Fibroblast of lung (primary cell): Measurements from ENCODE around the gene COX7A2L. TPM values are rescaled to one million over a fixed set of nuclear protein-coding genes. Genes with fewer than 3 reads are reported as not detected.

Experiments used
- DNase-seq, 2 donors: peaks; one replicate each; pipeline versions ENCODE4 v3.0.0 to v3.0.0-alpha.2; 2010; ENCODE audit warnings: low read depth in 2 of 2
- H2AFZ ChIP-seq: 2 replicates; pipeline ENCODE4 v1.5.1; 2012; ENCODE audit warnings: low read length, control low read depth, inconsistent platforms
- H3K27ac ChIP-seq: 2 replicates; pipeline ENCODE4 v1.5.1; 2011; ENCODE audit warnings: low read length, control low read depth; ENCODE audit not compliant: insufficient read depth
- H3K27me3 ChIP-seq: 2 replicates; pipeline ENCODE4 v1.5.1; 2011; ENCODE audit warnings: mild to moderate bottlenecking, low read length; ENCODE audit not compliant: control insufficient read depth, insufficient read depth
- H3K36me3 ChIP-seq: 2 replicates; pipeline ENCODE4 v1.5.1; 2011; ENCODE audit warnings: low read length; ENCODE audit not compliant: control insufficient read depth, insufficient read depth
- H3K4me1 ChIP-seq: 2 replicates; pipeline ENCODE4 v1.5.1; 2011; ENCODE audit warnings: low read length; ENCODE audit not compliant: control insufficient read depth, insufficient read depth; ENCODE audit errors: extremely low read depth
- H3K4me2 ChIP-seq: 2 replicates; pipeline ENCODE4 v1.5.1; 2011; ENCODE audit warnings: low read length, control low read depth; ENCODE audit not compliant: insufficient read depth; ENCODE audit errors: extremely low read depth
- H3K4me3 ChIP-seq, 4 experiments: fragments of 200-600 bp in 1 of 4; sonication (generic) in 1 of 4; replicated peaks in 1 of 4; 2 replicates each; pipeline ENCODE4 v1.5.1; 2011 to 2016; ENCODE audit warnings: low read length in 4 of 4, low read depth in 3 of 4, mild to moderate bottlenecking in 3 of 4, control low read depth in 2 of 4, inconsistent platforms in 1 of 4, mixed read lengths in 1 of 4; ENCODE audit not compliant: insufficient read depth in 1 of 4; ENCODE audit errors: control extremely low read depth in 1 of 4
- H3K79me2 ChIP-seq: 2 replicates; pipeline ENCODE4 v1.5.1; 2012; ENCODE audit warnings: mild to moderate bottlenecking, low read length, inconsistent platforms; ENCODE audit not compliant: control insufficient read depth, insufficient read depth
- H3K9ac ChIP-seq: 2 replicates; pipeline ENCODE4 v1.5.1; 2011; ENCODE audit warnings: mild to moderate bottlenecking, low read length, control low read depth; ENCODE audit not compliant: insufficient read depth
- H3K9me3 ChIP-seq: 2 replicates; pipeline ENCODE4 v1.5.1; 2012; ENCODE audit warnings: low read depth, low read length; ENCODE audit not compliant: control insufficient read depth, insufficient read depth
- H4K20me1 ChIP-seq: 2 replicates; pipeline ENCODE4 v1.5.1; 2011; ENCODE audit warnings: low read length; ENCODE audit not compliant: control insufficient read depth, insufficient read depth; ENCODE audit errors: extremely low read depth
- EZH2 ChIP-seq: IDR thresholded peaks from 2 replicates; pipeline ENCODE4 v1.5.1; 2012; ENCODE audit warnings: low read length, control low read depth, mild to moderate bottlenecking; ENCODE audit errors: missing control alignments
- polyA plus RNA-seq, 2 donors: library from polyadenylated mRNA; depleted of rRNA in 1 of 2; stranded (reverse) in 1 of 2; unstranded in 1 of 2; fragments of >200 nt; gene quantifications; 2 replicates each; pipeline ENCODE4 v1.2.1, GENCODE V29; 2011 to 2012; ENCODE audit warnings: missing spikeins in 1 of 2
- total RNA-seq: library from RNA; depleted of rRNA; stranded (reverse); fragments of >200 nt; gene quantifications from 2 replicates; pipeline ENCODE4 v1.2.1, GENCODE V29; 2014
- TF ChIP-seq, protein P1 (sequence below), 2 donors: IDR thresholded peaks in 1 of 2; conservative IDR thresholded peaks in 1 of 2; 1 replicate in 1 of 2; 2 replicates in 1 of 2; pipeline ENCODE4 v1.5.1; 2011 to 2012; ENCODE audit warnings: low read length in 2 of 2, control low read depth in 1 of 2, inconsistent platforms in 1 of 2, low read depth in 1 of 2, mild to moderate bottlenecking in 1 of 2

COX7A2L gene
- total and polyA plus RNA-seq, 2 donors (not counting 1 experiment from before 2014, with no cell fraction given), result 180 to 239 TPM

DNA sequence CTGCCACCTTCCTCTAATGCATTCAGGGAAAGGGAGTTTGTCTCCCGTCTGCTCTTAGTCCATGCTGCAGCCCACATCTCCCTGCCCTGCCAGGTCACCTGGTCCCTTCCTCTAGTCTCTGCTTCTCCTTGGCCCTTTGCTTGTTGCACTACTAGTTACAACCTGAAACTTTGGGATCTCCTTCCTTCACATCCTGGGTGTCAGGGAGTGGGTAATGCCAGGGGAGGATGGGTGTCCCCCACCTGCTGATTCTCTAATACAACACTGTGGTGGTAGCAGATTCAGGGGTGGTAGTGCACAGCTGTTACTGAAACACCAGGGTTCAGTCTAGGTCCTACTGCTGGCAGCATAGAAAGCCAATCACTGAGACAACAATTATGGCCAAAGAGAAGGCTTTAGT, 31.2 kb upstream of the COX7A2L start:
- Histone ChIP-seq H3K36me3 (no peaks in the 10 kb centered on the region), H3K4me1 (no peaks in the 10 kb centered on the region), H3K4me3 (no peak overlapping the region), H3K27ac (no peak overlapping the region), H3K27me3 (peaks cover 4% of the 10 kb centered on the region), H3K79me2 (no peaks in the 10 kb centered on the region), H3K9me3 (no peaks in the 10 kb centered on the region), H3K9ac (no peak overlapping the region), H2AFZ (no peak overlapping the region), H4K20me1 (no peaks in the 10 kb centered on the region), H3K4me2 (no peak overlapping the region)
- DNase-seq, result no peak
- no peak for TF ChIP-seq EZH2
- TF ChIP-seq, protein P1, sequence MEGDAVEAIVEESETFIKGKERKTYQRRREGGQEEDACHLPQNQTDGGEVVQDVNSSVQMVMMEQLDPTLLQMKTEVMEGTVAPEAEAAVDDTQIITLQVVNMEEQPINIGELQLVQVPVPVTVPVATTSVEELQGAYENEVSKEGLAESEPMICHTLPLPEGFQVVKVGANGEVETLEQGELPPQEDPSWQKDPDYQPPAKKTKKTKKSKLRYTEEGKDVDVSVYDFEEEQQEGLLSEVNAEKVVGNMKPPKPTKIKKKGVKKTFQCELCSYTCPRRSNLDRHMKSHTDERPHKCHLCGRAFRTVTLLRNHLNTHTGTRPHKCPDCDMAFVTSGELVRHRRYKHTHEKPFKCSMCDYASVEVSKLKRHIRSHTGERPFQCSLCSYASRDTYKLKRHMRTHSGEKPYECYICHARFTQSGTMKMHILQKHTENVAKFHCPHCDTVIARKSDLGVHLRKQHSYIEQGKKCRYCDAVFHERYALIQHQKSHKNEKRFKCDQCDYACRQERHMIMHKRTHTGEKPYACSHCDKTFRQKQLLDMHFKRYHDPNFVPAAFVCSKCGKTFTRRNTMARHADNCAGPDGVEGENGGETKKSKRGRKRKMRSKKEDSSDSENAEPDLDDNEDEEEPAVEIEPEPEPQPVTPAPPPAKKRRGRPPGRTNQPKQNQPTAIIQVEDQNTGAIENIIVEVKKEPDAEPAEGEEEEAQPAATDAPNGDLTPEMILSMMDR (conservative IDR thresholded peaks at IDR 0.05 in 1 of 2, IDR thresholded peaks at IDR 0.05 in 1 of 2; ENCODE audit: low read depth in 1 of 2, low read length in 2 of 2), result no peak

- no peak overlapping the region for H2AFZ ChIP-seq
- DNase-seq, result no peak
- H3K27me3 ChIP-seq, result peaks cover 4% of the 10 kb centered on the region
- no peaks in the 10 kb centered on the region for H3K4me1 ChIP-seq
- H4K20me1 ChIP-seq, result no peaks in the 10 kb centered on the region
- no peak overlapping the region for H3K4me2 ChIP-seq
- H3K27ac ChIP-seq, result no peak overlapping the region
- H3K9ac ChIP-seq, result no peak overlapping the region
- H3K4me3 ChIP-seq, result no peak overlapping the region
- H3K79me2 ChIP-seq, result no peaks in the 10 kb centered on the region
- H3K36me3 ChIP-seq, result no peaks in the 10 kb centered on the region
- no peak for TF ChIP-seq EZH2
- TF ChIP-seq, protein P1 (conservative IDR thresholded peaks at IDR 0.05 in 1 of 2, IDR thresholded peaks at IDR 0.05 in 1 of 2; ENCODE audit: low read depth in 1 of 2, low read length in 2 of 2), result no peak
- H3K9me3 ChIP-seq, result no peaks in the 10 kb centered on the region
These were observed 29.5 kb upstream of the COX7A2L start for GRCh38 chr2:42390401-42390969.

GRCh38 chr2:42386682-42387081, 25.7 kb upstream of the COX7A2L start:
- TF ChIP-seq EZH2, result no peak
- TF ChIP-seq, protein P1 (conservative IDR thresholded peaks at IDR 0.05 in 1 of 2, IDR thresholded peaks at IDR 0.05 in 1 of 2; ENCODE audit: low read depth in 1 of 2, low read length in 2 of 2), result peak; percentile 10 to 37
- Histone ChIP-seq H3K4me3 (no peak overlapping the region), H3K9ac (no peak overlapping the region), H3K27me3 (peaks cover 7% of the 10 kb centered on the region), H3K9me3 (no peaks in the 10 kb centered on the region), H3K4me1 (no peaks in the 10 kb centered on the region), H3K79me2 (no peaks in the 10 kb centered on the region), H4K20me1 (no peaks in the 10 kb centered on the region), H3K27ac (no peak overlapping the region), H3K4me2 (no peak overlapping the region), H3K36me3 (no peaks in the 10 kb centered on the region), H2AFZ (no peak overlapping the region)
- DNase-seq, result no peak
